Cardiac fibroblast (primary cell): ENCODE results near the gene NR5A1.

Experiments
- DNase-seq, 2 donors: peaks; one replicate each; pipeline versions ENCODE4 v3.0.0 to v3.0.0-alpha.2; 2010; ENCODE audit warnings: low read depth in 2 of 2
- H3K4me3 ChIP-seq, 2 donors: replicated peaks in 1 of 2; 1 replicate in 1 of 2; 2 replicates in 1 of 2; pipeline ENCODE4 v1.5.1; 2011; ENCODE audit warnings: low read depth in 2 of 2, low read length in 2 of 2, mild to moderate bottlenecking in 2 of 2, moderate library complexity in 1 of 2
- CTCF ChIP-seq: IDR thresholded peaks from one replicate; pipeline ENCODE4 v1.5.1; 2011; ENCODE audit warnings: low read depth, mild to moderate bottlenecking, low read length, inconsistent platforms

The NR5A1 gene

DNA sequence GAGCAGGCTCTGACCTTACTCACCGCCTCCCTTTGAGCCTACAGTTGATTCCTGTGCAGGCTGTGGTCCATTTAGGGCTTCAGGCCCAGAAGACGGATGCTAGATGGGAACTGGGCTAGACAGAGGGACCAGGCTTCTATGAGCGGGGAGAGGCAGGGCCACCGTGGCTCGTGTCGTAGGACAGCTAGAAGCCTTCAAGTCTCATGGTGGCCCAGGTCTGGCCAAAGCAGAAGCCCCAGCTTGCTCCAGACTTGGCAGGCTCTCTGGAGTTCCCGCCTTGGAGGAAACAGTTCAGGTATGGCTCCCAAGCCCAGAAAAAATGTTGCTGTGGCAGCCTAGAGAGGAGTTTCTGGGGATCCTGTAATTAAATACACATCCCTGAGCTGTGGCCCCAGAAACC, 10.9 kb upstream of the NR5A1 start:
- H3K4me3 ChIP-seq = no peak overlapping the region
- no peak for TF ChIP-seq CTCF
- DNase-seq = no peak

GRCh38 chr9:124517600-124517999, 10.4 kb upstream of the NR5A1 start:
- TF ChIP-seq CTCF = no peak
- DNase-seq = no peak
- H3K4me3 ChIP-seq = no peak overlapping the region

DNA sequence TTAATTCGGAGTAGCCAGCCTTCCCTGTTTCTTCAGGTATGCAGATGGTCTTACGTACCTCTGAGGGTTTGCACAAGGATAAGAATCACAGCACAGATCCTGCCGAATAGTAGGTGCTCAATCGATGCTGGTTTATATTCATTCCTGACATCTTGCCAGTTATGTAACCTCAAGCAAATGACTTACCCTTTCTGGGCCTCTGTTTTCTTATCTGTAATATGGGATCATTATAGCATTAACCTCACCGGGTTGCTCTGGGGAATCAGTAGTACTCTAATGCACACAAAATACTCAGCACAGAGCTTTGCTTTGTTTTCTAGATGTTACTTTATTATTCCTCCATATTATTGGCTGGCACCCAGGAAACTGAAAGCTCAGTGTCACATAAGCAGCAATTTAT, 7.7 kb upstream of the NR5A1 start:
- TF ChIP-seq CTCF = no peak
- no peak overlapping the region for H3K4me3 ChIP-seq
- DNase-seq = no peak

- no peak for DNase-seq
- TF ChIP-seq CTCF = no peak
- no peak overlapping the region for H3K4me3 ChIP-seq
These were observed 6.9 kb upstream of the NR5A1 start for GRCh38 chr9:124514125-124514524.

DNA sequence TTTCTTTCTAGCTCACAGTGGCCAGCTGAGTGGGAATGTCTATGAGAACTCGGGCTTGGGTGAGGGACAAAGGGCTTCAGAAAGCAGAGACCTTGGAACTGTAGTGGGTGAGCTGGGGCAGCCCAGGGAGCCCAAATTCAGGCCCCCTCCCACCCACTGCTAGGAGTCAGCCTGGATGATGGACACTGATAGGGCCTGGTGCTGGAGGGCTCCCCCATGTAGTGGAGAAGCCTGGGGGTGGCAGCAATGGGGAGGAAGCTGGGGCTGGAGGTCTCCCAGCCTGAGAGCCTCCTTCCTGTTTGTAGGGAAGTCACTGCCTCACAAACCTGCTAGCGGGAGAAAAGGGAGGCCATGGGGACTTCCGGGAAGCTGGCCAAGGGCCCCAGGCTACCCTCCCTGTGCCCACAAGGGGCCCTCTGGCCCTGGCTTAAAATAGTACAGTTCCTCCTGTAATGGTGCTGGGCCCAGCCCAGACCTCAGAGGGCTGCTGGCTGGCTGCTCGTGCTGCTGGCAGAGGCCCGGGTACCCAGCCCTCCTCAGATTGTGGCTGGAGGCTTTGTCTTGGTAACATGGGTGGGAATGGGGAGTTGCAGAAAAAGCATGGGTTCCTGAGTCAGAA, 6.3 kb upstream of the NR5A1 start:
- no peak overlapping the region for H3K4me3 ChIP-seq
- no peak for DNase-seq

DNA sequence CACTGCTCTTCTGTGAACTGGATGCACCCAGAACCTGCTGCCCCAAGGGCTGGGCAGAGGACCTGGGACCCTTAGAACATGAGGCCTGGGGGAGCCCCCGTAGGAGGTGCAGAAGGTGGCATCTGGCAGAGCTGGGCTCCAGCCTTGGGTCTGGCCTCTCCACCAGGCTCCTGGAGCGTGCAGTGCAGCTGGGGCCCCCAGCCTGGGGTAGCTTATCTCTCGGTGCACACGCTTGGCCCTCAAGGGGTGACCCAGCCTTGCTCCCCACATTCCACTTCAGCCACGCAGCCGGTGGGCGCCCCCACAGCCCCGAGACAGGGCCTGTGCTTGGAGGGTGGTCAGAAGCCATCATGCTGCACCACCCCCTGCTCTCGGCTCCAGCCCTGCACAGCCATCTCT, 5.6 kb upstream of the NR5A1 start:
- no peak overlapping the region for H3K4me3 ChIP-seq
- TF ChIP-seq CTCF = no peak
- DNase-seq = no peak

More for the DNA sequence above, 6.3 kb upstream of the NR5A1 start:
- TF ChIP-seq CTCF = no peak
